Activated T-helper 2 cell treated with anti-CD3 and anti-CD28 coated beads, Interferon-gamma antibody, Interleukin-2, Interleukin-4, amounts not matched to agents 10 μg/mL and 5 μg/mL and 100 μg/mL, durations not matched to agents 14 hours and 24 hours and 36 hours (primary cell): Measurements from ENCODE around the gene PHACTR1. TPM values are rescaled to one million over a fixed set of nuclear protein-coding genes. Genes with fewer than 3 reads are reported as not detected.

ENCODE experiments used
- DNase-seq: peaks from one replicate; pipeline ENCODE4 v3.0.0; 2021; ENCODE audit warnings: low spot score
- H3K27ac Mint-ChIP-seq: one replicate; pipeline ENCODE4 v1.8.0; 2021; ENCODE audit warnings: mixed read lengths
- H3K27me3 Mint-ChIP-seq: one replicate; pipeline ENCODE4 v1.8.0; 2021; ENCODE audit warnings: low read depth, mixed read lengths
- H3K36me3 Mint-ChIP-seq: one replicate; pipeline ENCODE4 v1.8.0; 2021; ENCODE audit warnings: low read depth, mixed read lengths
- H3K4me1 Mint-ChIP-seq: one replicate; pipeline ENCODE4 v1.8.0; 2021; ENCODE audit warnings: low read depth, mixed read lengths
- H3K4me3 Mint-ChIP-seq: one replicate; pipeline ENCODE4 v1.8.0; 2021; ENCODE audit warnings: low read depth, mild to moderate bottlenecking, moderate library complexity, mixed read lengths
- H3K9me3 Mint-ChIP-seq: one replicate; pipeline ENCODE4 v1.8.0; 2021; ENCODE audit warnings: mixed read lengths
- intact Hi-C: fragments of 100-400 bp; cut with micrococcal nuclease; formaldehyde crosslinking; loops from one replicate; pipeline ENCODE4 v1.15.1; 2023
- total RNA-seq: library from RNA; stranded (reverse); gene quantifications from 2 replicates; pipeline ENCODE4 v1.2.3, GENCODE V29; 2022

The PHACTR1 gene
- total RNA-seq, 1 donor from 2014 or later: 0.11 TPM

DNA sequence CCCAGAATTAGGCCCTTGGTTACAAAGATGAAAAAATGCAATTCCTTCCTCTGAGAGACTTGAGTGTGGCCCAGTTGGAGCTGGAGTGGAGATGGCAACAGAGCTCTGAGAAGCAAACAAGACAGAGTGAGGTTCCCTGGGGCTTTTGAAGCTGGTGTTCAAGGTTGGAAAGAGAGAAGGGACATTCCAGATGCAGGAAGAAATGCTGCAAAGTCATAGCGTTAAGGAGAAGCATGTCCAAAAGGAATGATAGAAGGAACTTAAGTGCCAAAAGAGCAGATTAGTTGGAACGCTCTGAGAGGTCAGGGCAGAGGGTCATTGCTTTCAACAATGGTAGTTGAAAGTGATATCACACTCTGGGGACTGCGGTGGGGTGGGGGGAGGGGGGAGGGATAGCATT is 360.0 kb downstream of the PHACTR1 start:
- intact Hi-C loops: no loop called here
- no peak overlapping the region for H3K4me3 Mint-ChIP-seq

GRCh38 chr6:13077117-13077516 is 360.6 kb downstream of the PHACTR1 start:
- no peak overlapping the region for H3K27ac Mint-ChIP-seq
- no peaks in the 10 kb centered on the region for H3K36me3 Mint-ChIP-seq
- no peak overlapping the region for H3K4me3 Mint-ChIP-seq
- H3K9me3 Mint-ChIP-seq: no peaks in the 10 kb centered on the region
- intact Hi-C loops: no loop called here
- H3K27me3 Mint-ChIP-seq: peaks cover 10% of the 10 kb centered on the region
- no peaks in the 10 kb centered on the region for H3K4me1 Mint-ChIP-seq
- no peak for DNase-seq

More for the DNA sequence above, 360.0 kb downstream of the PHACTR1 start:
- no peaks in the 10 kb centered on the region for H3K4me1 Mint-ChIP-seq
- H3K27me3 Mint-ChIP-seq: peaks cover 10% of the 10 kb centered on the region
- H3K36me3 Mint-ChIP-seq: no peaks in the 10 kb centered on the region
- DNase-seq: no peak
- H3K9me3 Mint-ChIP-seq: no peaks in the 10 kb centered on the region
- H3K27ac Mint-ChIP-seq: no peak overlapping the region

DNA sequence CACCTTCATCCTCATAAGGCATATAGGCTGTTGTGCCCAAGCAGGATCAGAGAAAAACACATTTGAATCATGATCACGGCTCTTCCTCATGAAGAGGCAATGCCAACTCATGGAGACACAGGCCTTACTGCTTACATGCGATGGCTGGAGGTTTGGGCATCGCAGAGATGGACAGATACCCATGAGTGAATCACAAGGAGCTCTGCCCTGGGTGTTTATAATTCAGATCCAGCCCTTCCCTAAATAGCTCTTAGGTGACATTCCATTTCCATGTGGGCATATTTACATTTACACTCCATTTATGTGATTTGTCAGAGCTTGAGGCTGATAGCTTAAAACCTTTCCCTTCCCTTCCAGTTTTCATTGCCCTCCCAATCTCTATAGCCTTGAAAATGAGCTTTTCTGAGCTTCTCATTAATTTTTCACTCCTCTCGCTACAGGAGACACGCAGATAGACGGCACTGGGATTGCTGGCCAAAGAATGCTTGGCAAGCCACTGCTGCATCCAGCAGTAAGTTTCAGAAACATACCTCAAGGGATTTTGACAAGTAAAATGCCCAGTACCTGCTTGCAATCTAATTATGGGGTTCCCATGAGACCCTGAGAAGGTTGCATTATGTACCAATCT is 362.6 kb downstream of the PHACTR1 start:
- Mint-ChIP-seq H3K4me1 (no peaks in the 10 kb centered on the region), H3K4me3 (no peak overlapping the region), H3K36me3 (no peaks in the 10 kb centered on the region), H3K9me3 (no peaks in the 10 kb centered on the region), H3K27ac (no peak overlapping the region), H3K27me3 (peaks cover under 1% of the 10 kb centered on the region)
- DNase-seq: no peak
- intact Hi-C loops: no loop called here

GRCh38 chr6:13080462-13081188 is 364.1 kb downstream of the PHACTR1 start:
- H3K27me3 Mint-ChIP-seq: no peaks in the 10 kb centered on the region
- DNase-seq: no peak

DNA sequence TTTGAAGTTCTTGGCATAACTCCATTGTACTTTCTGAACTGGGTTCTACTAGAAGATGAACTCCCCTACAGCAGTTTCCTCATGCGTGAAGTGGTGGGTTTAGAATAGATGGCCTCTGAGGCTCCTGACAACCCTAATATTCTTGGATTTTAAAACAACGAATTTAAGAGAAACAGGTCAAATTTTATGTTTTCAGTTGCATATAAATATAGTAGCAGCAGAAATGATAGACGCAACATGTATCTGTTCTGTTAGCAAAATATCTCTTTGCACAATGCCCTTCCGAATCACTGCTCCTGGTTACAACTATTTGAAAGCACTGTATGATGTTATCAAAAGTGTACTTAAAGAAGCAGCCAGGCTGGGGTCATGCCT is 364.6 kb downstream of the PHACTR1 start:
- Mint-ChIP-seq H3K27ac (no peak overlapping the region), H3K27me3 (no peaks in the 10 kb centered on the region), H3K4me3 (no peak overlapping the region), H3K36me3 (no peaks in the 10 kb centered on the region), H3K9me3 (no peaks in the 10 kb centered on the region), H3K4me1 (no peaks in the 10 kb centered on the region)
- intact Hi-C loops: no loop called here
- no peak for DNase-seq

More at GRCh38 chr6:13080462-13081188, 364.1 kb downstream of the PHACTR1 start:
- no peaks in the 10 kb centered on the region for H3K36me3 Mint-ChIP-seq
- no peak overlapping the region for H3K4me3 Mint-ChIP-seq
- H3K27ac Mint-ChIP-seq: no peak overlapping the region
- H3K9me3 Mint-ChIP-seq: no peaks in the 10 kb centered on the region
- intact Hi-C loops: no loop called here
- H3K4me1 Mint-ChIP-seq: no peaks in the 10 kb centered on the region

GRCh38 chr6:13089296-13089994 is 372.9 kb downstream of the PHACTR1 start:
- H3K36me3 Mint-ChIP-seq: no peaks in the 10 kb centered on the region
- no peaks in the 10 kb centered on the region for H3K4me1 Mint-ChIP-seq
- no peaks in the 10 kb centered on the region for H3K9me3 Mint-ChIP-seq
- H3K27ac Mint-ChIP-seq: no peak overlapping the region
- H3K27me3 Mint-ChIP-seq: peaks cover 1% of the 10 kb centered on the region
- intact Hi-C loops: no loop called here
- no peak for DNase-seq
- H3K4me3 Mint-ChIP-seq: no peak overlapping the region

- Mint-ChIP-seq H3K36me3 (no peaks in the 10 kb centered on the region), H3K27me3 (peaks cover 6% of the 10 kb centered on the region), H3K4me3 (no peak overlapping the region), H3K4me1 (no peaks in the 10 kb centered on the region), H3K9me3 (no peaks in the 10 kb centered on the region), H3K27ac (no peak overlapping the region)
- intact Hi-C loops: no loop called here
- DNase-seq: no peak
Measured at GRCh38 chr6:13091192-13091591, 374.6 kb downstream of the PHACTR1 start.

DNA sequence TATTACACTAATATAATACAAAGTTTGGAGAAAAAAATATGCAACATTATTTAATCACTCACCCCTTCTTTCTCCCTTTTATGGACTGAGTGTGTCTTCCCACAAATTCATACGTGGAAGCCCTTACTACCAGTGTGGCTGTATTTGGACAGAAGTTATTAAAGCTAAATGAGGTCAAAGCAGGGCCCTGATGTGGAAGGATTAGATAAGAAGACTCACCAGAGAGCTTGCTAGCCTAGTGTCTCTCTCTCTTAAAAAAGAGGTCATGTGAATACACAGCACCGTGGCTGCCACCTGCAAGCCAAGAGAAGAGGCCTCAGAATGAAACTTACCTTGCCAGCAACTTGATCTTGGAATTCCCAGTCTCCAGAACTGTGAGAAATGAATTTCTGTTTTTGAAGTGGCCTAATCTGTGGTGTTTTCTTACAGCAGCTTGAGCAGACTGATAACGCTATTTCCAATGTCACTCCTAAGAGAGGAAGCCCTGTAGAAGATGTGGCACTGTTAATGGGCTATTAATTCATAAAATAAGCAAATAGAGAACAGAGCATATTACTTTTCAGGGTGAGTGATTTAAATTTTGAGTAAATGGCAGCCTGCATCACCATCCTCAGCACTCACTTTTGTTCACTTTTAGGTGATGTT is 378.3 kb downstream of the PHACTR1 start:
- no peaks in the 10 kb centered on the region for H3K36me3 Mint-ChIP-seq
- no peaks in the 10 kb centered on the region for H3K9me3 Mint-ChIP-seq
- no peak overlapping the region for H3K4me3 Mint-ChIP-seq
- no peak overlapping the region for H3K27ac Mint-ChIP-seq
- H3K4me1 Mint-ChIP-seq: no peaks in the 10 kb centered on the region
- DNase-seq: no peak
- intact Hi-C loops: no loop called here
- peaks cover 4% of the 10 kb centered on the region for H3K27me3 Mint-ChIP-seq

DNA sequence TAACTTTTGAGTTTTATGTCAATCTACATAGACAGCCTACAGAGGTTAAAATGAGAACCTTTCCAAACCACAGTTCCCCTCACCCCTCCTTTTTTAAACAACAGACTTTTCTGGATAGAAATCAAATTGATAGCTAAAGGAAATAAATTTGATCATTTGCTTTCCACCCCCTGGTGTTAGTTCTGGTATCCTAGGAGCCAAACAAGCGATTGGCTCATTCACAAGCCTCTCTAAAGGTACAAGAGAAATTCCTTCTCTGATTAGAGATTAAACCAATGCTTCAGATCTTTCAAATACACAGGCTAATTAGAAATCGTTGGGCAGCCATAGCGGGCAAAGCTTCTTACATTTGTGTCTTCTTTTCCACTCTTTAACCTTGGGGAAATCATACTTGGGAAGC is 379.5 kb downstream of the PHACTR1 start:
- no peak for DNase-seq
- H3K9me3 Mint-ChIP-seq: no peaks in the 10 kb centered on the region
- H3K36me3 Mint-ChIP-seq: no peaks in the 10 kb centered on the region
- H3K4me3 Mint-ChIP-seq: no peak overlapping the region
- intact Hi-C loops: no loop called here
- H3K27me3 Mint-ChIP-seq: peaks cover 4% of the 10 kb centered on the region
- H3K4me1 Mint-ChIP-seq: no peaks in the 10 kb centered on the region
- no peak overlapping the region for H3K27ac Mint-ChIP-seq

DNA sequence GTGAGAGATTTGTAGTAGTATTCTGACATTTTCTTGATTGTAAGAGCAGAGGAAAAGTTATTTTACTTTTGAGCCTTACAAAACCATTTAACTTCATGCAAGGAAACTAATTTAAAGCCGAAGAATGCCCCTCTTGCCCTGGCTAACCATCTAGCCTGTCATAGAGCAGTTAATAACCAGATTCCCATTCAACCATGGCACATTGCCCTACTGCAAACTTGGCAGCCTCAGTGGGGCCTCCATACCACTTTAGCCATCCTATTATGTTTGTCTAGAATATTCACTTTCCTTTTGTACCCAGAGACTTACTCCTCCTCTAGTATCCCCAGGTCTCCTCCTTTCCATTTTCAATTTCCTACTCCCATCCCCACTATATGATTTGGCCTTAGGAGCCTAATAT is 380.9 kb downstream of the PHACTR1 start:
- Mint-ChIP-seq H3K36me3 (no peaks in the 10 kb centered on the region), H3K9me3 (no peaks in the 10 kb centered on the region), H3K4me1 (no peaks in the 10 kb centered on the region), H3K27me3 (peaks cover 4% of the 10 kb centered on the region), H3K4me3 (no peak overlapping the region), H3K27ac (no peak overlapping the region)
- no peak for DNase-seq
- intact Hi-C loops: no loop called here

GRCh38 chr6:13098006-13098405 is 381.4 kb downstream of the PHACTR1 start:
- Mint-ChIP-seq H3K27me3 (peaks cover 4% of the 10 kb centered on the region), H3K4me1 (no peaks in the 10 kb centered on the region), H3K4me3 (no peak overlapping the region), H3K27ac (no peak overlapping the region), H3K36me3 (no peaks in the 10 kb centered on the region), H3K9me3 (no peaks in the 10 kb centered on the region)
- DNase-seq: no peak
- intact Hi-C loops: no loop called here

DNA sequence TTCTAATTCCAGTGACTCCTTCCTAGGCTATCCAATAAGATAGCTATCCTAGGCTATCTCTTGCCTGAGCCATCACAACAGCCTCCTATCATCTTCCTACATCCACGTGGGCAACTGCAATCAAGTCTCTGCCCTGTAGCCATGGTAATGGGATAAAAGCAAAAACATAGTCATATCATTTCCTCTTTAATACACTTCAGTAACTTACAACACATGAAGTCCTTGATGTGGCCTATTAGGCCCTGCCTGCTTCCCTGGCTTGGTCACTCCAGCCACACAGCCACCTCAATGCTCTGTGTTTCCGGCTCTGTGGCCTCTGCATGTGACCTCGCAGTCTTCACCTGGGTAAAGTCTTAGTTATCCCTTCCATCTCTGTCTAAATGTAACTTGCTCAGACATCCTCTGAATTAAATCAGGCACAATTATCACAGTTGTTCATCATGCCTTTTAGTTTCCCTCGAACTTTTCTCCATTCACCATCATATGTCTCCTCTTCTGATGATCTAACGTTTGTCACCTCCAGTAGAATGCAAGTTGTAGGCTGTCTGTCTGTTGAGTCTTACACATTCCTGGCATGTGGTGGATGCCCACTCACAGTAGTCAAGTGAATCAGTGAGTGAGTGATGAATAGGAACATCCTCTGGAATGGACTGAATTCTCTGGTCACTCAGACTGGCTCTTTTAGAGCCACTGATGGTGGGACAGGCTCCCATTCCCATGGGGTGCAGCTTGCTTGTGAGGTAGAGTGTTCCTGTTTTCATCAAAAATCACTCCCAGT is 382.4 kb downstream of the PHACTR1 start:
- H3K27me3 Mint-ChIP-seq: peaks cover 4% of the 10 kb centered on the region
- H3K9me3 Mint-ChIP-seq: no peaks in the 10 kb centered on the region
- intact Hi-C loops: no loop called here
- H3K27ac Mint-ChIP-seq: no peak overlapping the region
- H3K4me1 Mint-ChIP-seq: no peaks in the 10 kb centered on the region
- no peaks in the 10 kb centered on the region for H3K36me3 Mint-ChIP-seq
- no peak overlapping the region for H3K4me3 Mint-ChIP-seq
- DNase-seq: no peak
